Measurements from ENCODE around the gene DLG3.
"Not testable (repeated sequence)": the region's sequence is repeated elsewhere in the genome, so short reads cannot be mapped to it uniquely, and the experiment has no call there.

The DLG3 gene

GRCh38 chrX:70476934-70477733 is 32.5 kb downstream of the DLG3 start:
- peak in 3 of 4 experiments; percentile 10 to 39 (median 30) for DNase-seq

GRCh38 chrX:70477734-70478075 is 33.1 kb downstream of the DLG3 start:
- DNase-seq: no peak

- no peak for DNase-seq
Observed at GRCh38 chrX:70478526-70479245, 34.1 kb downstream of the DLG3 start.

- peak in 2 of 4 experiments; percentile 3 to 6 for DNase-seq
Observed at GRCh38 chrX:70479247-70479921, 34.7 kb downstream of the DLG3 start.

GRCh38 chrX:70479922-70480659 is 35.5 kb downstream of the DLG3 start:
- no peak for DNase-seq

- DNase-seq: no peak
Observed at GRCh38 chrX:70480660-70481018, 36.0 kb downstream of the DLG3 start.

GRCh38 chrX:70481471-70482270 is 37.0 kb downstream of the DLG3 start:
- DNase-seq: peak; percentile 12 to 66 (median 50)

- peak in 2 of 4 experiments; percentile 15 to 31 for DNase-seq
Observed at GRCh38 chrX:70482300-70482699, 37.7 kb downstream of the DLG3 start.

- DNase-seq: no peak
Observed at GRCh38 chrX:70485466-70485865, 40.8 kb downstream of the DLG3 start.

GRCh38 chrX:70488856-70489255 is 44.2 kb downstream of the DLG3 start:
- DNase-seq: peak in 3 of 4 experiments; percentile 6 to 57 (median 48)

- DNase-seq: peak in 3 of 4 experiments; percentile 9 to 32 (median 14)
Observed at GRCh38 chrX:70494441-70494840, 49.8 kb downstream of the DLG3 start.

GRCh38 chrX:70496491-70496890 is 51.9 kb downstream of the DLG3 start:
- DNase-seq: no peak

- DNase-seq: no peak
Observed at GRCh38 chrX:70497026-70497425, 52.4 kb downstream of the DLG3 start.

GRCh38 chrX:70498129-70498528 is 53.5 kb downstream of the DLG3 start:
- DNase-seq: no peak

- no peak for DNase-seq
Observed at GRCh38 chrX:70500826-70501225, 56.2 kb downstream of the DLG3 start.

GRCh38 chrX:70504772-70505450 is 60.3 kb downstream of the DLG3 start:
- DNase-seq: no peak

- DNase-seq: no peak
Observed at GRCh38 chrX:70505451-70505841, 60.8 kb downstream of the DLG3 start.

- no peak for DNase-seq
Observed at GRCh38 chrX:70508296-70508911, 63.8 kb downstream of the DLG3 start.

GRCh38 chrX:70509078-70509477 is 64.4 kb downstream of the DLG3 start:
- DNase-seq: peak in 2 of 4 experiments; percentile 1 to 2

- DNase-seq: not testable (repeated sequence)
Observed at GRCh38 chrX:70515270-70515669, 70.6 kb downstream of the DLG3 start.

- not testable (repeated sequence) for DNase-seq
Observed at GRCh38 chrX:70515692-70516091, 71.1 kb downstream of the DLG3 start.

Measured in suppressor macrophage (primary cell).